GM12878 (cell line): ENCODE data around the gene ITK. TPM values are rescaled to one million over a fixed set of nuclear protein-coding genes. Genes with fewer than 3 reads are reported as not detected.
A peak's percentile ranks its signal among the peaks of the same experiment; 100 is the strongest.

Experiments
- BHLHE40 ChIP-seq, 2 experiments: fragments of 450-650 bp in 1 of 2; IDR thresholded peaks; 2 replicates each; pipeline ENCODE4 v1.6.1; 2011 to 2017; ENCODE audit warnings: low read depth in 2 of 2, borderline replicate concordance in 1 of 2, improper control_type of control experiment in 1 of 2, low read length in 1 of 2, mild to moderate bottlenecking in 1 of 2
- BMI1 ChIP-seq: fragments of 450-650 bp; IDR thresholded peaks from 2 replicates; pipeline ENCODE4 v1.6.1; 2016; ENCODE audit warnings: mild to moderate bottlenecking, moderate library complexity, borderline replicate concordance
- CREB1 ChIP-seq: IDR thresholded peaks from 2 replicates; pipeline ENCODE4 v1.6.1; 2012; ENCODE audit warnings: low read depth, mild to moderate bottlenecking, inconsistent platforms
- E4F1 ChIP-seq: fragments of 450-650 bp; IDR thresholded peaks from 2 replicates; pipeline ENCODE4 v1.6.1; 2018; ENCODE audit warnings: borderline replicate concordance, mild to moderate bottlenecking; ENCODE audit not compliant: partially characterized antibody
- FOXK2 ChIP-seq: fragments of 450-650 bp; IDR thresholded peaks from 2 replicates; pipeline ENCODE4 v1.6.1; 2017; ENCODE audit warnings: mild to moderate bottlenecking, moderate library complexity
- MXI1 ChIP-seq: fragments of 150-350 bp; IDR thresholded peaks from 2 replicates; pipeline ENCODE4 v1.6.1; 2011; ENCODE audit warnings: low read depth, mild to moderate bottlenecking, inconsistent platforms, low read length, improper control_type of control experiment
- NKRF ChIP-seq: fragments of 450-650 bp; conservative IDR thresholded peaks from 2 replicates; pipeline ENCODE4 v1.6.1; 2017; ENCODE audit warnings: mild to moderate bottlenecking, moderate library complexity
- PAX8 ChIP-seq: fragments of 450-650 bp; IDR thresholded peaks from 2 replicates; pipeline ENCODE4 v1.6.1; 2017; ENCODE audit warnings: mild to moderate bottlenecking, moderate library complexity
- PML ChIP-seq: IDR thresholded peaks from 2 replicates; pipeline ENCODE4 v1.6.1; 2012; ENCODE audit warnings: low read length, inconsistent platforms
- RELB ChIP-seq: fragments of 450-650 bp; IDR thresholded peaks from 2 replicates; pipeline ENCODE4 v1.6.1; 2017; ENCODE audit warnings: low read depth, mild to moderate bottlenecking, moderate library complexity
- SPI1 ChIP-seq: IDR thresholded peaks from 2 replicates; pipeline ENCODE4 v1.6.1; 2011; ENCODE audit warnings: low read depth, mild to moderate bottlenecking, low read length, moderate library complexity, borderline replicate concordance; ENCODE audit not compliant: insufficient read depth
- SREBF2 ChIP-seq: IDR thresholded peaks from 2 replicates; pipeline ENCODE4 v1.6.1; 2012; ENCODE audit warnings: mild to moderate bottlenecking, low read length
- SRF ChIP-seq, 2 experiments: IDR thresholded peaks; 2 replicates each; pipeline ENCODE4 v1.6.1; 2011; ENCODE audit warnings: low read depth in 2 of 2, low read length in 2 of 2, mild to moderate bottlenecking in 1 of 2, moderate library complexity in 1 of 2
- TAF1 ChIP-seq: IDR thresholded peaks from 2 replicates; pipeline ENCODE4 v1.6.1; 2011; ENCODE audit warnings: mild to moderate bottlenecking, low read depth, low read length, borderline replicate concordance
- TCF7 ChIP-seq: IDR thresholded peaks from 2 replicates; pipeline ENCODE4 v1.6.1; 2014; ENCODE audit warnings: antibody characterized with exemption, borderline replicate concordance
- WRNIP1 ChIP-seq: IDR thresholded peaks from 2 replicates; pipeline ENCODE4 v1.6.1; 2011; ENCODE audit warnings: low read depth, low read length, improper control_type of control experiment, borderline replicate concordance
- ZNF207 ChIP-seq: fragments of 450-650 bp; IDR thresholded peaks from 2 replicates; pipeline ENCODE4 v1.6.1; 2014; ENCODE audit warnings: antibody characterized with exemption, mild to moderate bottlenecking, borderline replicate concordance
- ZNF24 ChIP-seq: fragments of 450-650 bp; IDR thresholded peaks from 2 replicates; pipeline ENCODE4 v1.6.1; 2017; ENCODE audit warnings: antibody characterized with exemption, mild to moderate bottlenecking
- polyA plus RNA-seq, 11 experiments: library from polyadenylated mRNA; depleted of rRNA in 4 of 11; unstranded in 6 of 11; stranded (reverse) in 5 of 11; fragments of >200 nt; fragmentation: Nextera tagmentation in 4 of 11; fragmentation: Illumina TruSeq in 1 of 11; extraction: Ambion mirVana in 4 of 11; extraction: Trizol in 1 of 11; gene quantifications; 1 replicate in 1 of 11; 2 replicates in 10 of 11; pipeline versions ENCODE4 v1.2.1 to v1.2.3, GENCODE V29; 2011 to 2016; ENCODE audit warnings: inconsistent platforms in 2 of 11, missing spikeins in 2 of 11, low read depth in 1 of 11
- total RNA-seq, 4 experiments: library from RNA; depleted of rRNA in 3 of 4; stranded (reverse); fragments of >200 nt in 3 of 4; fragmentation: Illumina TruSeq in 1 of 4; extraction: Trizol in 1 of 4; gene quantifications; 2 replicates each; pipeline versions ENCODE4 v1.2.1 to v1.2.3, GENCODE V29; 2013 to 2021
- TF ChIP-seq, protein P1 (sequence below): fragments of 450-650 bp; IDR thresholded peaks from 2 replicates; pipeline ENCODE4 v1.6.1; 2014; ENCODE audit warnings: mild to moderate bottlenecking

The ITK gene
- total and polyA plus RNA-seq, 10 of the 15 experiments (the other 5 are each of a cell fraction or from before 2014, with no cell fraction given), result 0.05 to 2.4 (median 0.76) TPM

DNA sequence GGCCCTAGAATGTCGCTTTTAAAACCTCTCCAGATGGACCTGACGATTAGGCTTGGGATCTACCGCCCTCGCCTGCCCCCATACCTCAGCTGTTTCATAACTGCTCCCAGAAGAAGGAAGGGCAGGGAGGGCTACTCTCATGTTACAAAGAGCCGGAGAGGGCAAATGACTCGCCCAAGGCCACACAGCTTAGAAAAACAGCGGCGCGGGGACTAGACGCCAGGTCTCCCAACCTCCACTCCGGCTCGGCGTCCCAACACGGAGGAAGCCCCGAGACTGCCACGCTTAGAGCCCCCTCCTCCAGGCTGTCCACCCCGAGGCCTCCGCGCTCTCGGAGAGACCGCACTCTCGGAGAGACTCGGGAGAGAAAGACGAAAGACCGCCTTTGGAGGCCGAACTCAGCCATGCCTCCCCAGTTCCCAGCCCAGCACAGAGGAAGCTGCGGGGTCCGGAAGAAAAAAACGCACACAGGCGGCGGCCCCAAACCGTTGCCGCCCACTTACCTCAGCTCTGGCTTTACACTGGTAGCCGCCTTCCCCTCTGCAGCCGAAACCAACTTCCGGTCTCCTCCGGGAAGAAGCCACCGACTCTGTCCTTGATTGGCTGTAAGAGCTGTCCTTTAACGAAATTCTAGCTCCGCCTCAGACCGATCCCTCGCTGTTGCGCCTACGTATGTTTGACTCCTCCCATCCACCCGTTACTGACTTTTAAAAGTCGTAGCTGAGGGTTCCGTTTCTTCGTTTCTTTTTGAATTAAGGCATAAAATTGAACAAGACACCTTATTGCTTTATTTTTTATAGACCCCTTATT, 38.1 kb upstream of the ITK start, which contains the start of gene MED7 (continued):
- TF ChIP-seq NKRF (peak; percentile 69), PML (peak; percentile 88), FOXK2 (no peak), WRNIP1 (no peak), TCF7 (no peak), SREBF2 (no peak), SRF (IDR thresholded peaks at IDR 0.05; ENCODE audit: low read depth in 2 of 2, low read length in 2 of 2) (no peak), BMI1 (no peak), SPI1 (peak; percentile 55; the same call in 1 of the 2 replicates), MXI1 (peak; percentile 39; the same call in 1 of the 2 replicates), ZNF207 (no peak), RELB (no peak), E4F1 (peak; percentile 50), BHLHE40 (IDR thresholded peaks at IDR 0.05; ENCODE audit: borderline replicate concordance in 1 of 2, low read depth in 2 of 2, low read length in 1 of 2) (no peak), ZNF24 (no peak), PAX8 (no peak), TAF1 (peak; percentile 87; the same call in 1 of the 2 replicates), CREB1 (peak; percentile 67)
- TF ChIP-seq, protein P1, sequence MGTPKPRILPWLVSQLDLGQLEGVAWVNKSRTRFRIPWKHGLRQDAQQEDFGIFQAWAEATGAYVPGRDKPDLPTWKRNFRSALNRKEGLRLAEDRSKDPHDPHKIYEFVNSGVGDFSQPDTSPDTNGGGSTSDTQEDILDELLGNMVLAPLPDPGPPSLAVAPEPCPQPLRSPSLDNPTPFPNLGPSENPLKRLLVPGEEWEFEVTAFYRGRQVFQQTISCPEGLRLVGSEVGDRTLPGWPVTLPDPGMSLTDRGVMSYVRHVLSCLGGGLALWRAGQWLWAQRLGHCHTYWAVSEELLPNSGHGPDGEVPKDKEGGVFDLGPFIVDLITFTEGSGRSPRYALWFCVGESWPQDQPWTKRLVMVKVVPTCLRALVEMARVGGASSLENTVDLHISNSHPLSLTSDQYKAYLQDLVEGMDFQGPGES, result peak; percentile 56
